ENCODE results near the gene HPS1. TPM values are rescaled to one million over a fixed set of nuclear protein-coding genes. Genes with fewer than 3 reads are reported as not detected.

HPS1 gene
- total and polyA plus RNA-seq, 2 donors (not counting 3 experiments of a cell fraction or from before 2014, with no cell fraction given), result 60.7 to 67.5 TPM

DNA sequence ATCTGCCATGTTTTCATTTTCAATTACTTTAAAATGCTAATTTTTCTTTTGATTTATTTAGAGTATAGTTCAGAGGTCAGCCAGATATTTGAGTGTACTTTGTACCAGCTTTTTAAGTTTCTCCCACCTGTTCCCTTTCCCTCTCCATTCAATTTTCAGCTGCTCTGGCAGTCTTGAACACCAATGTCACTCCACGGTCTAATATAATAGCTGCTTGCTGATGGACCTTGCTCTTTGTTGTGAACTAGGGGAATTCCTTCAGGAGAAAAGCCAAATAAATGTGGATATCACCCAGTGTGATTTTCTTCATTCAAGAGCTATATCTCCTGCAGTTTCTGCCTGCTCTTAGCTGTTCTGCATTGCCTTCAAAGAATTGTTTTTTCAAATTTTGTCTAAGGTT, 3.9 kb upstream of the HPS1 start:
- no peak for FAIRE-seq

DNA sequence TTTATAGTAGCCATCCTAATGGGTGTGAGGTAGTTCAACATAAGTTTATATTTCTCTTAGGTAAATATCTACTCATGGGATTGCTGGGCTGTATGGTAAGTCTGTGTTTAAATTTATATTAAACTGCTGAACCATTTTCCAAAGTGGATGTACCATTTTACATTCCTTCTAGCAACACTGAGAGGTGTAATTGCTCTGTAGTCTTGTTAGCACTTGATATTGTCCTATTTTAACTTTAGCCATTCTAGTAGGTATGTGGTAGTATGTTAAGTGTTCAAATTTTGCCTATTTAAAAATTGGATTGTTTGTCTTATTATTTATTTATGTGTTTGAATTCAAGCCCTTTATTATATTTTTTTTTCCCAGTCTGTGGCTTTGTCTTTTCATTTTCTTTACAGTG, 2.6 kb upstream of the HPS1 start:
- dilution Hi-C loops (cut with MboI; ENCODE audit: extremely low pct_ligation_motif_present, low sequenced_read_pairs) (no loop called here), intact Hi-C loops (cut with micrococcal nuclease) (no loop called here)
- DNase-seq (ENCODE audit: low read depth, low spot score), result no peak
- ChIA-PET POLR2A (no interaction called here), CTCF (no interaction called here)
- no TSS peak for BruUV-seq (replicated peaks)
- H3K4me3 ChIP-seq (replicated peaks in 1 of 3; ENCODE audit: insufficient read depth in 1 of 3, low read depth in 1 of 3, low read length in 3 of 3), result no peak overlapping the region
- no peak overlapping the region for H3K9ac ChIP-seq (replicated peaks; ENCODE audit: extremely low read depth, insufficient read depth, low read length)
- TF ChIP-seq, protein P1, sequence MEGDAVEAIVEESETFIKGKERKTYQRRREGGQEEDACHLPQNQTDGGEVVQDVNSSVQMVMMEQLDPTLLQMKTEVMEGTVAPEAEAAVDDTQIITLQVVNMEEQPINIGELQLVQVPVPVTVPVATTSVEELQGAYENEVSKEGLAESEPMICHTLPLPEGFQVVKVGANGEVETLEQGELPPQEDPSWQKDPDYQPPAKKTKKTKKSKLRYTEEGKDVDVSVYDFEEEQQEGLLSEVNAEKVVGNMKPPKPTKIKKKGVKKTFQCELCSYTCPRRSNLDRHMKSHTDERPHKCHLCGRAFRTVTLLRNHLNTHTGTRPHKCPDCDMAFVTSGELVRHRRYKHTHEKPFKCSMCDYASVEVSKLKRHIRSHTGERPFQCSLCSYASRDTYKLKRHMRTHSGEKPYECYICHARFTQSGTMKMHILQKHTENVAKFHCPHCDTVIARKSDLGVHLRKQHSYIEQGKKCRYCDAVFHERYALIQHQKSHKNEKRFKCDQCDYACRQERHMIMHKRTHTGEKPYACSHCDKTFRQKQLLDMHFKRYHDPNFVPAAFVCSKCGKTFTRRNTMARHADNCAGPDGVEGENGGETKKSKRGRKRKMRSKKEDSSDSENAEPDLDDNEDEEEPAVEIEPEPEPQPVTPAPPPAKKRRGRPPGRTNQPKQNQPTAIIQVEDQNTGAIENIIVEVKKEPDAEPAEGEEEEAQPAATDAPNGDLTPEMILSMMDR (IDR thresholded peaks at IDR 0.05; ENCODE audit: extremely low read depth in 1 of 2, insufficient read depth in 1 of 2, low read depth in 1 of 2, low read length in 2 of 2), result no peak
- no peak for TF ChIP-seq FOS (IDR thresholded peaks at IDR 0.05; ENCODE audit: borderline replicate concordance, insufficient read depth, low read length)
- H3K36me3 ChIP-seq (ENCODE audit: control insufficient read depth in 2 of 2, extremely low read depth in 1 of 2, insufficient read depth in 2 of 2, low read length in 2 of 2), result peaks cover 0 to 3% of the 10 kb centered on the region in 2 experiments
- no peak overlapping the region for H3K27ac ChIP-seq (ENCODE audit: insufficient read depth, low read depth, low read length)
- peaks cover 9% of the 10 kb centered on the region for H3K79me2 ChIP-seq (ENCODE audit: control insufficient read depth, insufficient read depth, low read length)
- H3K4me2 ChIP-seq (ENCODE audit: insufficient read depth, low read length), result no peak overlapping the region
- FAIRE-seq, result no peak
- peaks cover 6% of the 10 kb centered on the region for H3K4me1 ChIP-seq (ENCODE audit: control insufficient read depth, extremely low read depth, insufficient read depth, low read length)
- H3K9me3 ChIP-seq (replicated peaks; ENCODE audit: control insufficient read depth, insufficient read depth, low read length), result no peaks in the 10 kb centered on the region
- H3K27me3 ChIP-seq (ENCODE audit: control insufficient read depth in 2 of 2, insufficient read depth in 2 of 2, low read length in 2 of 2), result no peaks in the 10 kb centered on the region
- H2AFZ ChIP-seq (ENCODE audit: low read depth, low read length), result no peak overlapping the region
- H3K9me1 ChIP-seq (replicated peaks; ENCODE audit: control insufficient read depth, extremely low read depth, insufficient read depth, low read length), result no peaks in the 10 kb centered on the region
- no peaks in the 10 kb centered on the region for H4K20me1 ChIP-seq (replicated peaks; ENCODE audit: control insufficient read depth, extremely low read depth, insufficient read depth, low read length)

More for the DNA sequence above, 3.9 kb upstream of the HPS1 start:
- BruUV-seq (replicated peaks), result no TSS peak
- Histone ChIP-seq H3K79me2 (ENCODE audit: control insufficient read depth, insufficient read depth, low read length) (peaks cover 8% of the 10 kb centered on the region), H2AFZ (ENCODE audit: low read depth, low read length) (no peak overlapping the region), H3K4me3 (replicated peaks in 1 of 3; ENCODE audit: insufficient read depth in 1 of 3, low read depth in 1 of 3, low read length in 3 of 3) (no peak overlapping the region), H3K36me3 (ENCODE audit: control insufficient read depth in 2 of 2, extremely low read depth in 1 of 2, insufficient read depth in 2 of 2, low read length in 2 of 2) (no peaks in the 10 kb centered on the region), H3K27me3 (ENCODE audit: control insufficient read depth in 2 of 2, insufficient read depth in 2 of 2, low read length in 2 of 2) (no peaks in the 10 kb centered on the region), H3K4me1 (ENCODE audit: control insufficient read depth, extremely low read depth, insufficient read depth, low read length) (peaks cover 6% of the 10 kb centered on the region), H3K9me1 (replicated peaks; ENCODE audit: control insufficient read depth, extremely low read depth, insufficient read depth, low read length) (no peaks in the 10 kb centered on the region), H3K9ac (replicated peaks; ENCODE audit: extremely low read depth, insufficient read depth, low read length) (no peak overlapping the region), H4K20me1 (replicated peaks; ENCODE audit: control insufficient read depth, extremely low read depth, insufficient read depth, low read length) (no peaks in the 10 kb centered on the region), H3K9me3 (replicated peaks; ENCODE audit: control insufficient read depth, insufficient read depth, low read length) (no peaks in the 10 kb centered on the region), H3K27ac (ENCODE audit: insufficient read depth, low read depth, low read length) (no peak overlapping the region), H3K4me2 (ENCODE audit: insufficient read depth, low read length) (no peak overlapping the region)
- dilution Hi-C loops (cut with MboI; ENCODE audit: extremely low pct_ligation_motif_present, low sequenced_read_pairs), result no loop called here
- DNase-seq (ENCODE audit: low read depth, low spot score), result no peak
- POLR2A ChIA-PET, result no interaction called here
- intact Hi-C loops (cut with micrococcal nuclease), result no loop called here
- CTCF ChIA-PET, result interaction anchor here (2.2 kb wide), 1 partner anchor 17 kb away, joined by 9 read pairs; no protein-coding TSS in a partner anchor
- no peak for TF ChIP-seq MYC (IDR thresholded peaks at IDR 0.05; ENCODE audit: low read depth, low read length)
- TF ChIP-seq, protein P1 (IDR thresholded peaks at IDR 0.05; ENCODE audit: extremely low read depth in 1 of 2, insufficient read depth in 1 of 2, low read depth in 1 of 2, low read length in 2 of 2), result no peak

All from endothelial cell of umbilical vein (primary cell).